ENCODE measurements around the gene TSPYL4.

TSPYL4 gene

DNA sequence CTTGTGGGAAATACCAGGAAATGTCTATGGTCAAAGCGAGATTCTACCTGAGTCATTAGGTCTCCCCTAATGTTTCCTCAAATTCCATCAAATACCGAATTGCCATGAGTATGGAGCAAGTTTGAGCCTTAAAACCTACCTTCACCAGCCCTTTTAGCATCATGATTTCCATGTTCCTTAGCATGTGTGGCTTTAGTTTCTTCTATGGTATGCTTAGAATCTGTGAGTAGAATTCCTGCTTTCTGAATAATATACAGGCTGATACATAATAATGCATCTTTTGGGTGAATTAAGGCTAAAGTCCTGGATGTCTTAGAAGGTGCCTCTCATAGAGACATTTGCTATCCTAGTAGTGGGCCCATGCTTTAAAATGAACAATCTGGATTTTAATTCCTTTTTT, 32.0 kb downstream of the TSPYL4 start:
- DNase-seq = peak; percentile 49

- DNase-seq = peak; percentile 75
Measured at GRCh38 chr6:116221067-116221466, 32.8 kb downstream of the TSPYL4 start.

GRCh38 chr6:116218866-116219265, 35.0 kb downstream of the TSPYL4 start:
- no peak for DNase-seq

DNA sequence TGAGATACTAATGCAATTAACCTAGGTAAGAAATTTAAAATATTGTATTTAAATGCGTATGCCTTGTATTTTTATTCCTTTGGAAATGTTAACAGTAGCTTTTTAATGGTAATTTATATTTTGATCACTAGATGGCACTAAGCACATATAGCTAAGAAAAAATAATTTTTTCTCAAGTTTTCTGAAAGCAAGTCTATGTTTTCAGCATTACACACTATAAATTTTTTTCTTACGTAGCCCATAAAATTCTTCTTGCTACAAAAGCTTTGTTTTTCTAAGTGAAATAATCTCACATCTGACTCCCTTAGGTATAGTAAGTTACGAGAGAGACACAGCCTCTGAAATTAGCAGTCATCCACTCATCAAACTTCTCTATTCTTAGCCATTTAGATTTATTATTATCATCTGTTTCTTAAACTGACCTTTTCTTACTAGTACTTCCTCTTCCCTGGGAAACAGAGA, 35.7 kb downstream of the TSPYL4 start:
- peak; percentile 25 for DNase-seq

DNA sequence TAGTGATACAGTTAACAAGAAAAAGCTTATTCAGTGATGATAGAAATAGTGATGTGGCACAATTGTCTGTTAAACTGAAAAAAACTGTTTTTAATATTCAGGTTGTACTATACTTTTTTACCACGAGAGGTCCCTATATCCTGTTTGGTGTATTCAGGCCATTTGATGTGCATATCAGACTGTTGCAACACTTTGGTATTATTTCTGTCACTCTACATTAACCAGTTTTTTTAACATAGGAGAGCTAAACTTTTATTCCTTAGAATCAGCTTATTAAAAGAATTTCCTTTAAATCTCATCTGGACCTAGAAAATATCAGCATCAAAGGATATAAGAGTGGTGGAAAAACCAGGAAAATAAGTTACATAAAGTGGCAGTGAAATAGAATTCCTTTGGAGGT, 36.8 kb downstream of the TSPYL4 start:
- peak; percentile 65 for DNase-seq

DNA sequence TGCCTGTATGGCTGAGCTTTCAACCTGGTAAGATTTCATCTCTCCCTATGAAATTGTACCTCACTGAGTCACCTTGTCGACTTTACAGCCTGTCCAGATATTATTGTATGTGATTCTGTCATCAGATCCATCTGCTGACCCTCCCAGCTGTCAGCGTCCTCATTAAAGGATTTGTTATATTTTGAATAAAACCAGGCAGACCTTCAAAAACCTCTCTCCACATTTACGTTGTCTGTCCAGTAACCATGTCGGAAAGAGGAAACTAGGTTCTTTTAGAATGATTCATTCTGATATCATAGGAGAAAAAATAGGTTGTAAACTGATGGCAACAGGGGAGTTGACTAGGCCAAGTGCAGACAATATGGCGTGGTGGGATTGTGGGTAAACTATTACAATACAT, 38.5 kb downstream of the TSPYL4 start:
- no peak for DNase-seq

DNA sequence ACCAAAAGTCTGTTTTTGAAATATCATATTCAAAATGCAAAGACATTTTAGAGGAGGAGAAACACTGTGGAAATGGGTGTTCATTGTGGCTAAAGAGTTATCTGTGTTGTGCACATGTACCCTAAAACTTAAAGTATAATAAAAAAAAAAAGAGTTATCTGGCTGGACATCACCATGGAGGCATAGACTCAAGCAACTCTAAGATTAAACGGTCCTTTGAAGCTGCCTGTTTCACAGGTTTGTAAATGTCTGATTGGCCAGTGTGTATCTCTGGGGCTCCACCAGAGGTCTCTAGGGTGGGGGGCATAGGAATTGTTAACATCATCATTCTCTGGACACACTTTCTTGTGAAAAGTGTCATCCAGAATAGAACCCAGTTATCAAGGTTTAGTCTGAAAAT, 39.2 kb downstream of the TSPYL4 start:
- DNase-seq = no peak

DNA sequence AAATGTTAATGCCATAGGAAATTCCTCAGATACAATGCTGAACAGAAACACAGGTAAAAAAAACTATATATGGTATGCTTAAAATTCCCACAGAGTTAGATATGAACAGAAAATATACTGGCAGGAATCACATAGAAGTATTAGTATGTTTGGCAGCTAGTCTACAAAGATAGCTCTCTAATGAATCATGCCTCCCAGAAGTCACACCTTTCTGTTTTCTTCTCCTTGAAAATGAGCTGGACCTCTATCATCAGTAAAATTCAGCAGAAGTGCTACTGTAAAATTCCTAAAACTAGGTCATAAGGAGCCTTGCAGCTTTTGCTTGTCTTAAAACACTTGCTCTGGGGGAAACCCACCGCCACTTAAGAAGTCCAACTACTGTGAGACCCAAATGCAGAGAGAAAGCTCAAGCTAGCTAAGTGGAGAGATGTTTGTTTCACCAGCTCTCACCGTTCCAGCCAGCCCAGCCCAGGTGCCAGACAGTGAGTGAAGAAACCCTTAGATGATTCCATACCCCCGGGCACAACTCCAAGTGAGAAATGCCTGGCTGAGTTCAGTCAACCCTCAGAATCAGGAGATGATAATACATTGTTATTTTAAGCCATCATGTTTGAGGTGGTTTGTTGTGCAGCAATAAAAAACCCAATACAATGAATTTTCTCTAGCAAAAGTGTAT, 43.0 kb downstream of the TSPYL4 start:
- DNase-seq = peak; percentile 39

- DNase-seq = no peak
Measured at GRCh38 chr6:116210316-116210715, 43.6 kb downstream of the TSPYL4 start.

- no peak for DNase-seq
Measured at GRCh38 chr6:116208056-116208785, 45.7 kb downstream of the TSPYL4 start.

DNA sequence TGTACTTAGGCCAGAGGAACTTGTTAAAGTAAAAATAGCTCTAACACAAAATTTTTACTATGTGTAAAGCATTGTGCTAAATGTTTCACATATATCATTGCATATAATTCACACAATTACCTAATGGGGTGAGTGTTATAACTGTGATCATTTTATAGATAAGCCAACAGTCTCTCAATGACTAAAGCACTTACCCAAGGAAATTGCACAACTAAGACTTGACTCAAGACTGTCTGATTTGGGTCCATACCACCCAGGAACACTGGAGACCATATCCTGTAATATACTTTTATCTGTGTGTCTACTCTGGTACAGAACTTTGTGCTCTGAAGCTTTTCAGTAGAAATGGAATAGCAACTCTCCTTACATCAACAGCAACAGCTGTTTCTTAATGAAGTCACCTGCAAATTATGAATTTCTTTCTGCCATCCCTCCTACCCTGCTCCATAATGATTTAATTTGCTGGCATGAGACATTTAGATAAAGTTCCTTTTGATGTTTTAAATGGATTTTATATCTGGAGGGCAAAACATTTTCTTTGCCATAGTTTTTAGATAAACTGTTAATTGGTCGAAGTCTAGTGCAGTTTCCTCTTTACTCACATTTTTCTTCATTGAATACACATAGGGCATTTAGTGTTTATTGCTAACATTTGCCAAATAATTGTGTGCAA, 47.5 kb downstream of the TSPYL4 start:
- DNase-seq = no peak

- no peak for DNase-seq
Measured at GRCh38 chr6:116205281-116205680, 48.6 kb downstream of the TSPYL4 start.

DNA sequence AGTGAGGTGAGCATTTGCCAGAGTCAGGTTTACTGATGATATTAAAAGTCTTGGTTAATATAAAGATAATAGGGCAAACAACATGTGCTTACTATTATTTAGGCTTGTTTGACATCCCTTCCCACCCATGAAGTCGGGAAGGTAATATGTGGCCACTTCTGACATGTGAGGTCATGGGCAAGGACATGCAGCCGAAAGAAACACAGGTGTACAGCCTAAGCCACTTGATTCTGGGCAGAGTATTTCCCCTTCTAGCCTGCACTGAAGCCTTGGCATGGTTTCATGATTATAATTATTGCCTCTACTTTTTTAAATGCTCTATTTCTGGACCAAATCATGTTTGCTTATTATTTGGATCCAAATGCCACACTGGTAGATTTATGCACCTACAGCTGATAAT, 52.3 kb downstream of the TSPYL4 start:
- DNase-seq = no peak

DNA sequence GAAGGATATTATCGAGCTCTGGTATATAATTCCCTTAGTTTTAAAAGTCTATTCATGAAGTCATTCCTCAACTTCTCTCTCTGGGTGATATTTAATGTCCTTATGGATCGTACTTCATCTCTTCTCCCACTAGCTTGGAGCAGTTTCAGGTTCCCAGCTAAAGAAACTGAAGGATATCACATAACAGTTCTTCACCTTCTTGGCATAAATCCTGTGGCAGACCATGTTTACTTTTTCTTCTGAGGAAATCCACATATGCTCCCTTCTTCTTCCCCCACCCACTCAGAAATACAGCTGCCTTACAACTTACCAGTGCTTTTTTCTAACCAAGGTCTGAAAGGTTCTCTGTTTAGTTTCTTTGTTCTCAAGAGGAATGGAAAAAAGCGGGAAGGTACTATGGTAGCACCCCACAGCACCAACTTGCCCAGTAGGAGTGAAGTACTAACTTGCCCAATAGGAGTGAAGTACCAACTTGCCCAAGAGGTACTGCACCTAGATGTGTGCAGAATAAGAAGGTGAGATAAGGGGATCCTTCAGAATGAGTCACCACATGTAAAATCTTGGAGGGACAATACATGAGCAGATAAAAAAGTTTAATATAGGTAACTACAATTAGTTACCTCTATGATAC, 53.1 kb downstream of the TSPYL4 start:
- DNase-seq = no peak

All from fibroblast of skin of back (primary cell).